Left ventricle myocardium inferior (tissue), 1 donor: ENCODE results near the gene ZWILCH. TPM values are rescaled to one million over a fixed set of nuclear protein-coding genes. Genes with fewer than 3 reads are reported as not detected.
"Not testable (repeated sequence)": the region's sequence is repeated elsewhere in the genome, so short reads cannot be mapped to it uniquely, and the experiment has no call there.

Source experiments
- DNase-seq: peaks from one replicate; pipeline ENCODE4 v3.0.0-alpha.2; 2020
- H3K27ac ChIP-seq: fragments of 200-600 bp; replicated peaks from 2 replicates; pipeline ENCODE4 v1.8.0; 2021
- H3K27me3 ChIP-seq: fragments of 200-600 bp; 2 replicates; pipeline ENCODE4 v1.8.0; 2021; ENCODE audit warnings: low read depth
- H3K36me3 ChIP-seq: fragments of 200-600 bp; 2 replicates; pipeline ENCODE4 v1.8.0; 2021
- H3K4me1 ChIP-seq: fragments of 200-600 bp; 2 replicates; pipeline ENCODE4 v1.8.0; 2021
- H3K4me3 ChIP-seq: fragments of 200-600 bp; 2 replicates; pipeline ENCODE4 v1.8.0; 2021; ENCODE audit warnings: mild to moderate bottlenecking, moderate library complexity
- H3K9me3 ChIP-seq: fragments of 200-600 bp; replicated peaks from 2 replicates; pipeline ENCODE4 v1.8.0; 2021
- CTCF ChIP-seq: fragments of 200-600 bp; IDR thresholded peaks from 2 replicates; pipeline ENCODE4 v1.8.0; 2021; ENCODE audit warnings: antibody characterized with exemption, mild to moderate bottlenecking, borderline replicate concordance
- intact Hi-C: fragments of 100-400 bp; cut with micrococcal nuclease; formaldehyde crosslinking; loops from one replicate; pipeline ENCODE4 v1.11.0; 2022
- long read RNA-seq: library from polyadenylated mRNA; unstranded; transcript quantifications from one replicate; pipeline ENCODE4 v2.0.0, GENCODE V29; 2021
- total RNA-seq: library from RNA; stranded (reverse); fragmentation: NEBNext Ultra II Directional; extraction: Animal tissue kit (Norgen Biotek cat#: 25700); gene quantifications from one replicate; pipeline ENCODE4 v1.2.1, GENCODE V29; 2021
- donor health status: DM: no; HTN: yes; CAD: no; lungs with severe emphysema.

The ZWILCH gene
- 2.0 TPM for total RNA-seq
- long read RNA-seq, partial matches to known transcripts = 0 of 4 reads
- long read RNA-seq, other reads (novel, unspliced or antisense) = 1 of 4 reads

DNA sequence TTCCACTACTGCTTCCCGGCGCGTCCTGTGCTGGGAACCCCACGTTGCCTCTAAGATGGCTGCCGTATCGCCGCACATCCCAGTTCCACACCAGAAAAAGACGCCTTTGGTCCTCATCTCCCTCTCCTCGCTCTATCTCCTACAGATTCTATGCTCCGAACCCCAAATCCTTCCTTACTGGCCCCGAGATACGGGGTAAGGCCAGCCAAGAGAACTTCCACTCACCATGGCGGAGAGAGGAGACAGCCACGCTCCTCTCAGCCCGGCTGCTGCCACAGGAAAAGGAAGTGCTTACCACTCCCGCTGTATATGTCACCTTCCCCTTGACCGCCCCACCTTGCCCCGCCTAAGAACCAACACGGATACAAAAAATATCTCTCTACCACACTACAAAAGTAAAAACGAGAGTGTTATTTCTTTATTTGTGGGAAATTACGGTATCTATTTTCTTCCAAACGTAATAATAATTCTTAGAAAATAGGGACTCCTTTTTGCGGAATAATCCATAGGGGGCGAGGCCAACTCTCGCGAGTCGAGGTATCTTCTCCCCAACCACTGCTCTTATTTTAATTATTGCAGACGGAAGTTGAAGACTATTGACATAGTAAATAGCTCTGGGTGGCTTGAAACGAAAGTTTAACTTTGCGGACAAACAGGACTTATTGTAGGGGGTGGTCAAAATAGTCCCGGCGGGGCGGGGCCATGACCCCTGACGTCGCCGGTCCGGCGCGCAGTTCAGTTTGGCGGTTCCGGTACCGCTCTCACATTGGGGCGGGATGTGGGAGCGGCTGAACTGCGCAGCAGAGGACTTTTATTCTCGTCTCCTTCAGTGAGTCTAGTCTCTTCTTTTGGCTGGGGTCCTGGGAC lies at the start of gene ZWILCH, which contains the start of gene RPL4:
ZWILCH (plus strand) TSS at position 764 of the 867 bp plus-strand sequence; CDS start at position 777, 13 bp downstream.
RPL4 (minus strand) TSS at position 293 of the 867 bp plus-strand sequence; CDS start at position 228, 65 bp downstream.
- no peak for TF ChIP-seq CTCF
- no peaks in the 10 kb centered on the region for H3K27me3 ChIP-seq
- peak; percentile 81 for DNase-seq
- H3K27ac ChIP-seq = peak within 1 kb of the TSS; percentile 92
- peaks cover 38% of the 10 kb centered on the region for H3K4me1 ChIP-seq
- H3K4me3 ChIP-seq = peak within 1 kb of the TSS; percentile 81
- H3K36me3 ChIP-seq = peaks cover 37% of the 10 kb centered on the region
- no peaks in the 10 kb centered on the region for H3K9me3 ChIP-seq
- intact Hi-C loops = no loop called here

GRCh38 chr15:66456211-66456610 lies 48.9 kb upstream of the ZWILCH start:
- Histone ChIP-seq H3K9me3 (no peaks in the 10 kb centered on the region), H3K4me1 (no peaks in the 10 kb centered on the region), H3K36me3 (no peaks in the 10 kb centered on the region), H3K27me3 (no peaks in the 10 kb centered on the region), H3K27ac (no peak overlapping the region), H3K4me3 (no peak overlapping the region)
- no peak for DNase-seq
- no peak for TF ChIP-seq CTCF
- intact Hi-C loops = no loop called here

- H3K36me3 ChIP-seq = no peaks in the 10 kb centered on the region
- no peak overlapping the region for H3K27ac ChIP-seq
- TF ChIP-seq CTCF = no peak
- no peaks in the 10 kb centered on the region for H3K9me3 ChIP-seq
- intact Hi-C loops = no loop called here
- H3K27me3 ChIP-seq = no peaks in the 10 kb centered on the region
- H3K4me1 ChIP-seq = no peaks in the 10 kb centered on the region
- no peak overlapping the region for H3K4me3 ChIP-seq
- no peak for DNase-seq
Observed at GRCh38 chr15:66459818-66460615, 45.1 kb upstream of the ZWILCH start.

DNA sequence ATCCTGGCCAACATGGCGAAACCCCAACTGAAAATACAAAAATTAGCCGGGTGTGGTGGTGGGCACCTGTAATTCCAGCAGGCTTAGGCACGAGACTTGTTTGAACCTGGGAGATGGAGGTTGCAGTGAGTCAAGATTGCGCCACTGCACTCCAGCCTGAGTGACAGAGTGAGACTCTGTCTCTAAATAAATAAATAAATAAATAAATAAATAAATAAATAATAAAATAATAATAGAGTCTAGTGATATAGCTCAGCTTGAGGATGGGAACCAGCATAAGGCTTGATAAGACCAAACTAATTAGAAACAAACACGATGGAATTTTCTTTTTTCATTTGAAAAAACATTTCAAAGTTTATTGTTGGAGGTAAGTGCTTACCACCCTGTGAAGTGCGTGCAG lies 43.8 kb upstream of the ZWILCH start:
- H3K4me1 ChIP-seq, H3K36me3 ChIP-seq, intact Hi-C loops, DNase-seq, H3K9me3 ChIP-seq, H3K4me3 ChIP-seq, H3K27me3 ChIP-seq, H3K27ac ChIP-seq: not testable (repeated sequence)

DNA sequence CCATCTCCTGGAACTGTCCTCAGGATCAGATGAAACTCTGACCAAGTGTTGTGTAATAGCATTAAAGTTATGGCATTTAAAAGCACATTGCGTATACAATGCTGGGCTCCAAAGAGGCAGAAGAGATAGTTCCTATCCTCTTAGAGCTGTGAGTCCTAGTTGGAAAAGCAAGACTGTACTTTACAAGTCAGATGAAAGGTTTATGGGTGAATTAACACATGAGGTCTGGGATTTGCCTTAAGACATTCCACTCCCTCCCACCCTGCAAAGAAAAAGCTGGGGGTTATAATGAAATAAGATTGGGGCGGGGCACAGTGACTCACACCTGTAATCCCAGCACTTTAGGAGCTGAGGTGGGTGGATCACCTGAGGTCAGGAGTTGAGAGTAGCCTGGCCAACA lies 43.2 kb upstream of the ZWILCH start:
- intact Hi-C loops = no loop called here
- no peak for DNase-seq
- no peak overlapping the region for H3K27ac ChIP-seq
- no peak for TF ChIP-seq CTCF
- H3K4me3 ChIP-seq = no peak overlapping the region
- H3K27me3 ChIP-seq = no peaks in the 10 kb centered on the region
- H3K36me3 ChIP-seq = no peaks in the 10 kb centered on the region
- no peaks in the 10 kb centered on the region for H3K4me1 ChIP-seq
- no peaks in the 10 kb centered on the region for H3K9me3 ChIP-seq
